ENCODE data around the gene RNF128. TPM values are rescaled to one million over a fixed set of nuclear protein-coding genes. Genes with fewer than 3 reads are reported as not detected.
A peak's percentile ranks its signal among the peaks of the same experiment; 100 is the strongest.
"Not testable (repeated sequence)": the region's sequence is repeated elsewhere in the genome, so short reads cannot be mapped to it uniquely, and the experiment has no call there.

RNF128 gene
- total RNA-seq, 1 experiment from 2014 or later: not detected

- H3K27ac ChIP-seq: no peak overlapping the region
- no peaks in the 10 kb centered on the region for H3K4me1 ChIP-seq
- H3K36me3 ChIP-seq: no peaks in the 10 kb centered on the region
- H3K27me3 ChIP-seq: no peaks in the 10 kb centered on the region
- H3K4me3 ChIP-seq: no peak overlapping the region
- DNase-seq: no peak
- H3K9me3 ChIP-seq (replicated peaks): no peaks in the 10 kb centered on the region
Observed at GRCh38 chrX:106725931-106726330, 570 bp upstream of the RNF128 start.

- Histone ChIP-seq H3K4me1 (no peaks in the 10 kb centered on the region), H3K27me3 (no peaks in the 10 kb centered on the region)
- DNase-seq: no peak
Observed at GRCh38 chrX:106728337-106728736, 1.8 kb downstream of the RNF128 start.

GRCh38 chrX:106730401-106730800 lies 3.9 kb downstream of the RNF128 start:
- H3K9me3 ChIP-seq (replicated peaks): no peaks in the 10 kb centered on the region
- no peaks in the 10 kb centered on the region for H3K4me1 ChIP-seq
- H3K36me3 ChIP-seq: no peaks in the 10 kb centered on the region
- no peak overlapping the region for H3K4me3 ChIP-seq
- no peak overlapping the region for H3K27ac ChIP-seq
- DNase-seq: no peak
- no peaks in the 10 kb centered on the region for H3K27me3 ChIP-seq

More at GRCh38 chrX:106728337-106728736, 1.8 kb downstream of the RNF128 start:
- no peaks in the 10 kb centered on the region for H3K36me3 ChIP-seq
- no peak overlapping the region for H3K4me3 ChIP-seq
- H3K9me3 ChIP-seq (replicated peaks): no peaks in the 10 kb centered on the region
- no peak overlapping the region for H3K27ac ChIP-seq

- no peak for DNase-seq
- Histone ChIP-seq H3K9me3 (replicated peaks) (no peaks in the 10 kb centered on the region), H3K4me1 (no peaks in the 10 kb centered on the region), H3K4me3 (no peak overlapping the region), H3K27ac (no peak overlapping the region), H3K27me3 (no peaks in the 10 kb centered on the region), H3K36me3 (no peaks in the 10 kb centered on the region)
Observed at GRCh38 chrX:106731590-106731989, 5.1 kb downstream of the RNF128 start.

- Histone ChIP-seq H3K27me3 (no peaks in the 10 kb centered on the region), H3K4me3 (no peak overlapping the region), H3K36me3 (no peaks in the 10 kb centered on the region), H3K4me1 (no peaks in the 10 kb centered on the region), H3K27ac (no peak overlapping the region), H3K9me3 (replicated peaks) (no peaks in the 10 kb centered on the region)
- no peak for DNase-seq
Observed at GRCh38 chrX:106734827-106735226, 8.3 kb downstream of the RNF128 start.

GRCh38 chrX:106740193-106740780 lies 13.8 kb downstream of the RNF128 start:
- no peak overlapping the region for H3K4me3 ChIP-seq
- H3K36me3 ChIP-seq: no peaks in the 10 kb centered on the region
- no peak overlapping the region for H3K27ac ChIP-seq
- no peaks in the 10 kb centered on the region for H3K27me3 ChIP-seq
- H3K9me3 ChIP-seq (replicated peaks): no peaks in the 10 kb centered on the region
- no peaks in the 10 kb centered on the region for H3K4me1 ChIP-seq
- no peak for DNase-seq

- H3K9me3 ChIP-seq (replicated peaks): no peaks in the 10 kb centered on the region
- H3K4me3 ChIP-seq: no peak overlapping the region
- no peak overlapping the region for H3K27ac ChIP-seq
- H3K36me3 ChIP-seq: no peaks in the 10 kb centered on the region
- H3K4me1 ChIP-seq: no peaks in the 10 kb centered on the region
- no peak for DNase-seq
- H3K27me3 ChIP-seq: no peaks in the 10 kb centered on the region
Observed at GRCh38 chrX:106742193-106742592, 15.7 kb downstream of the RNF128 start.

GRCh38 chrX:106742805-106743204 lies 16.3 kb downstream of the RNF128 start:
- no peaks in the 10 kb centered on the region for H3K36me3 ChIP-seq
- no peak overlapping the region for H3K27ac ChIP-seq
- no peaks in the 10 kb centered on the region for H3K4me1 ChIP-seq
- no peak for DNase-seq
- no peaks in the 10 kb centered on the region for H3K27me3 ChIP-seq
- H3K4me3 ChIP-seq: no peak overlapping the region
- no peaks in the 10 kb centered on the region for H3K9me3 ChIP-seq (replicated peaks)

GRCh38 chrX:106748377-106748776 lies 21.9 kb downstream of the RNF128 start:
- H3K27me3 ChIP-seq: no peaks in the 10 kb centered on the region
- H3K36me3 ChIP-seq: no peaks in the 10 kb centered on the region
- no peaks in the 10 kb centered on the region for H3K9me3 ChIP-seq (replicated peaks)
- no peak for DNase-seq
- no peak overlapping the region for H3K4me3 ChIP-seq
- H3K27ac ChIP-seq: no peak overlapping the region
- H3K4me1 ChIP-seq: no peaks in the 10 kb centered on the region

GRCh38 chrX:106751407-106751806 lies 24.9 kb downstream of the RNF128 start:
- Histone ChIP-seq H3K4me3 (no peak overlapping the region), H3K4me1 (no peaks in the 10 kb centered on the region), H3K27me3 (no peaks in the 10 kb centered on the region), H3K27ac (no peak overlapping the region), H3K36me3 (no peaks in the 10 kb centered on the region), H3K9me3 (replicated peaks) (no peaks in the 10 kb centered on the region)
- DNase-seq: no peak

- no peak overlapping the region for H3K27ac ChIP-seq
- no peaks in the 10 kb centered on the region for H3K27me3 ChIP-seq
- H3K9me3 ChIP-seq (replicated peaks): no peaks in the 10 kb centered on the region
- no peaks in the 10 kb centered on the region for H3K4me1 ChIP-seq
- H3K36me3 ChIP-seq: no peaks in the 10 kb centered on the region
- peak in 1 of 2 experiments; percentile 1 for DNase-seq
- H3K4me3 ChIP-seq: no peak overlapping the region
Observed at GRCh38 chrX:106752101-106752678, 25.7 kb downstream of the RNF128 start.

GRCh38 chrX:106769288-106769687 lies 42.8 kb downstream of the RNF128 start:
- H3K36me3 ChIP-seq; H3K9me3 ChIP-seq (replicated peaks); H3K27me3 ChIP-seq; DNase-seq; H3K27ac ChIP-seq; H3K4me1 ChIP-seq; H3K4me3 ChIP-seq: not testable (repeated sequence)

- H3K36me3 ChIP-seq: no peaks in the 10 kb centered on the region
- no peak for DNase-seq
- no peaks in the 10 kb centered on the region for H3K27me3 ChIP-seq
- no peaks in the 10 kb centered on the region for H3K9me3 ChIP-seq (replicated peaks)
- H3K4me1 ChIP-seq: no peaks in the 10 kb centered on the region
- no peak overlapping the region for H3K4me3 ChIP-seq
- H3K27ac ChIP-seq: no peak overlapping the region
Observed at GRCh38 chrX:106774981-106775380, 48.5 kb downstream of the RNF128 start.

GRCh38 chrX:106780264-106780663 lies 53.8 kb downstream of the RNF128 start:
- Histone ChIP-seq H3K36me3 (no peaks in the 10 kb centered on the region), H3K9me3 (replicated peaks) (no peaks in the 10 kb centered on the region), H3K27ac (no peak overlapping the region), H3K27me3 (no peaks in the 10 kb centered on the region), H3K4me3 (no peak overlapping the region), H3K4me1 (no peaks in the 10 kb centered on the region)
- DNase-seq: no peak

- Histone ChIP-seq H3K4me3 (no peak overlapping the region), H3K27ac (no peak overlapping the region), H3K9me3 (replicated peaks) (no peaks in the 10 kb centered on the region), H3K36me3 (no peaks in the 10 kb centered on the region), H3K27me3 (no peaks in the 10 kb centered on the region), H3K4me1 (no peaks in the 10 kb centered on the region)
- no peak for DNase-seq
Observed at GRCh38 chrX:106780664-106781377, 54.3 kb downstream of the RNF128 start.

GRCh38 chrX:106783716-106784115 lies 57.2 kb downstream of the RNF128 start:
- Histone ChIP-seq H3K36me3 (no peaks in the 10 kb centered on the region), H3K4me1 (no peaks in the 10 kb centered on the region), H3K9me3 (replicated peaks) (no peaks in the 10 kb centered on the region), H3K27me3 (no peaks in the 10 kb centered on the region), H3K27ac (no peak overlapping the region), H3K4me3 (no peak overlapping the region)
- no peak for DNase-seq

Data from SJCRH30 (cell line).